ENCODE measurements around the gene ATXN10. TPM values are rescaled to one million over a fixed set of nuclear protein-coding genes. Genes with fewer than 3 reads are reported as not detected.

The ATXN10 gene
- total and polyA plus RNA-seq, 10 of the 15 experiments (the other 5 are each of a cell fraction or from before 2014, with no cell fraction given): 29.2 to 249 (median 146) TPM

DNA sequence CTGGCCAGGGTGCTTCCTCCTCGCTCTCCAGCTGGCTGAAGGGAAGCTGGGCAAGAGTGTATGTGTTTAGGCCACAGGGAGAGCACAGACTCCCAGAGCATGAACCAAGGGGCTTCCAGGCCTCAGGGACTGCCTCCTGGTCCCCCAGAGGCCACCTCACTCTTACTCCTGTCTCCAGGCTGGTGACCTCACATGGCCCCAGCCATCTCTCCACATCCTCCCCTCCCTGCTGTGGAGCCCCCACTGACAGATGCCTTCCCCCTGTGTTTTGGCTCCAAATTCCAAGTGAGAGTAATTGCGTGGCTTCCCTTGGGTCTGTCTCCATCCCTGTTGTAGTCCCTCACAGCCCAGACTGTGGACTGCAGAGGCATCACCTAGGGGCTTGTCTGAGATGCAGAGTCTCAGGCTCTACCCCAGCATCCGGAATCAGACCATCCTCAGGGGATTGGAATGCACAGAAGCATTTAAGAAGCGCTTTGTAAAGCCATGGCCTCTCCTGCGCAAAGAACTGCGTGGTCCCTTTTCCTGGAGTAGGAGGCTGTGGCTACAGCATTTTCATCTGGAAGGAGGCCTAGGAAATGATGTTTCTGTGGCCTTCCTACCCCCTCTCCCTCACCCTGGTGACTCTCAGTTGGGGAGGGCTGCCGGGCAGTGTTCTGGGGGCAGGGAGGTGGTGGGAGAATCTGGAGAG is 91.1 kb downstream of the ATXN10 start:
- Histone ChIP-seq H3K79me2 (ENCODE audit: control insufficient read depth, insufficient read depth, low read length) (no peaks in the 10 kb centered on the region), H3K27ac (ENCODE audit: control insufficient read depth, insufficient read depth) (no peak overlapping the region), H3K4me3 (no peak overlapping the region), H3K9ac (ENCODE audit: control insufficient read depth, insufficient read depth, low read length) (no peak overlapping the region), H2AFZ (ENCODE audit: control insufficient read depth, low read depth, low read length) (no peak overlapping the region), H3K4me2 (ENCODE audit: control insufficient read depth, insufficient read depth) (no peak overlapping the region), H3K4me1 (ENCODE audit: control insufficient read depth, insufficient read depth, low read length) (no peaks in the 10 kb centered on the region), H4K20me1 (ENCODE audit: control insufficient read depth, insufficient read depth) (no peaks in the 10 kb centered on the region; the same call in 1 of the 2 replicates), H3K27me3 (replicated peaks in 1 of 2; ENCODE audit: control insufficient read depth in 2 of 2, insufficient read depth in 2 of 2, low read length in 1 of 2) (no peaks in the 10 kb centered on the region), H3K36me3 (ENCODE audit: control insufficient read depth in 2 of 2, insufficient read depth in 2 of 2, low read length in 1 of 2) (peaks cover 3 to 24% of the 10 kb centered on the region in 2 experiments), H3K9me3 (replicated peaks; ENCODE audit: control insufficient read depth, insufficient read depth, low read length) (no peaks in the 10 kb centered on the region)
- ChIA-PET SMC1A (ENCODE audit: uncharacterized antibody, unreplicated experiment) (no interaction called here), CTCF (no interaction called here), POLR2A (no interaction called here), RAD21 (ENCODE audit: unreplicated experiment) (no interaction called here)
- in situ Hi-C loops (cut with MboI): no loop called here
- FAIRE-seq: no peak
- no TSS peak for BruUV-seq (replicated peaks)
- no peak for DNase-seq (ENCODE audit: low read depth, low spot score)
- no peak for ATAC-seq
- intact Hi-C loops (cut with micrococcal nuclease; ENCODE audit: unreplicated experiment): no loop called here
- TF ChIP-seq ZSCAN29 (IDR thresholded peaks at IDR 0.05) (no peak), SPI1 (IDR thresholded peaks at IDR 0.05; ENCODE audit: borderline replicate concordance, insufficient read depth, low read depth, low read length) (no peak), POLR2A (IDR thresholded peaks at IDR 0.05; ENCODE audit: low read depth, low read length) (no peak), NR2C1 (IDR thresholded peaks at IDR 0.05) (no peak), ZNF274 (IDR thresholded peaks at IDR 0.05; ENCODE audit: insufficient read depth, insufficient read length) (no peak), MTA3 (IDR thresholded peaks at IDR 0.05; ENCODE audit: borderline replicate concordance, low read length) (no peak), CEBPB (IDR thresholded peaks at IDR 0.05; ENCODE audit: borderline replicate concordance in 1 of 2, low read depth in 2 of 2, low read length in 2 of 2) (no peak), TAF1 (IDR thresholded peaks at IDR 0.05; ENCODE audit: borderline replicate concordance, low read depth, low read length) (no peak), ZZZ3 (IDR thresholded peaks at IDR 0.05; ENCODE audit: control insufficient read depth, insufficient read length, low read depth) (no peak)
- WGBS (ENCODE audit: insufficient coverage, insufficient replicate concordance, low lambda C conversion rate, missing lambda C conversion rate): 99% methylated on average over 7 of the region's 7 CpGs

DNA sequence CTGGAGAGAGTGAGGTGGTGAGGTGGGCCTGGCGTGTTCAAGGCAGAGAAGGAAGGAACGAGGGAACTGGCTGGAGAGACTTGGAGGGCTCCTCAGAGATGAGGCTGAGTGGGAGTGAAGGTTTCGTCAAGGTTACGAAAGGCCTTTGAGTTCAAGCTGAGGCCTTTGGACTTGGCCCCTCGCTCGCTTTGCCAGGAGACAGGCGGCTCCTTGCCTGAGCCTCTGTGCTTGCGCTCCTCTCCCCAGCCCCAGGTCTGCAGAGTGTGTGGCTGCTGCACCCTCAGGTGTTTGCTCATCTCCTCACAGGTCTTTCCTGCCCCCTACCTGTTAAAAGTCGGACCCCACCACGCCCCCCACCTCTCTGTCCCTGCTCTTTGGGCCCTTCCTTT is 91.6 kb downstream of the ATXN10 start:
- SMC1A ChIA-PET (ENCODE audit: uncharacterized antibody, unreplicated experiment): no interaction called here
- no peaks in the 10 kb centered on the region for H3K27me3 ChIP-seq (replicated peaks in 1 of 2; ENCODE audit: control insufficient read depth in 2 of 2, insufficient read depth in 2 of 2, low read length in 1 of 2)
- no peak for DNase-seq (ENCODE audit: low read depth, low spot score)
- no peaks in the 10 kb centered on the region for H3K4me1 ChIP-seq (ENCODE audit: control insufficient read depth, insufficient read depth, low read length)
- H2AFZ ChIP-seq (ENCODE audit: control insufficient read depth, low read depth, low read length): no peak overlapping the region
- WGBS (ENCODE audit: insufficient coverage, insufficient replicate concordance, low lambda C conversion rate, missing lambda C conversion rate): 100% methylated on average over 8 of the region's 10 CpGs
- H3K4me3 ChIP-seq: no peak overlapping the region
- FAIRE-seq: no peak
- no peak for ATAC-seq
- H4K20me1 ChIP-seq (ENCODE audit: control insufficient read depth, insufficient read depth): no peaks in the 10 kb centered on the region; the same call in 1 of the 2 replicates
- no peak overlapping the region for H3K4me2 ChIP-seq (ENCODE audit: control insufficient read depth, insufficient read depth)
- RAD21 ChIA-PET (ENCODE audit: unreplicated experiment): no interaction called here
- H3K79me2 ChIP-seq (ENCODE audit: control insufficient read depth, insufficient read depth, low read length): no peaks in the 10 kb centered on the region
- BruUV-seq (replicated peaks): no TSS peak
- CTCF ChIA-PET: no interaction called here
- in situ Hi-C loops (cut with MboI) (no loop called here), intact Hi-C loops (cut with micrococcal nuclease; ENCODE audit: unreplicated experiment) (no loop called here)
- POLR2A ChIA-PET: no interaction called here
- no peak overlapping the region for H3K9ac ChIP-seq (ENCODE audit: control insufficient read depth, insufficient read depth, low read length)
- no peaks in the 10 kb centered on the region for H3K9me3 ChIP-seq (replicated peaks; ENCODE audit: control insufficient read depth, insufficient read depth, low read length)
- H3K27ac ChIP-seq (ENCODE audit: control insufficient read depth, insufficient read depth): no peak overlapping the region
- peaks cover 3 to 24% of the 10 kb centered on the region in 2 experiments for H3K36me3 ChIP-seq (ENCODE audit: control insufficient read depth in 2 of 2, insufficient read depth in 2 of 2, low read length in 1 of 2)
- TF ChIP-seq EP300 (IDR thresholded peaks at IDR 0.05; ENCODE audit: borderline replicate concordance in 1 of 2, control insufficient read depth in 1 of 2, low read depth in 2 of 2, low read length in 2 of 2) (no peak), GATAD2B (conservative IDR thresholded peaks at IDR 0.05; ENCODE audit: low read depth) (no peak), REST (IDR thresholded peaks at IDR 0.05; ENCODE audit: low read depth, low read length) (no peak)

Data from GM12878 (cell line).